ENCODE data around the gene ZCCHC10.
"Not testable (repeated sequence)": the region's sequence is repeated elsewhere in the genome, so short reads cannot be mapped to it uniquely, and the experiment has no call there.

Gene ZCCHC10

GRCh38 chr5:133046560-133046959, 20.2 kb upstream of the ZCCHC10 start:
- not testable (repeated sequence) for DNase-seq

- DNase-seq: no peak
Measured at GRCh38 chr5:133041910-133042309, 15.6 kb upstream of the ZCCHC10 start.

GRCh38 chr5:133041157-133041784, 14.9 kb upstream of the ZCCHC10 start:
- DNase-seq: no peak

- DNase-seq: not testable (repeated sequence)
Measured at GRCh38 chr5:133036677-133037076, 10.3 kb upstream of the ZCCHC10 start.

GRCh38 chr5:133035224-133035623, 8.9 kb upstream of the ZCCHC10 start:
- no peak for DNase-seq

GRCh38 chr5:133034064-133034463, 7.7 kb upstream of the ZCCHC10 start:
- DNase-seq: no peak

GRCh38 chr5:133032852-133033742, 6.7 kb upstream of the ZCCHC10 start:
- DNase-seq: peak in 1 of 56 donors; percentile 6

- DNase-seq: no peak
Measured at GRCh38 chr5:133030343-133031005, 4.1 kb upstream of the ZCCHC10 start.

- no peak for DNase-seq
Measured at GRCh38 chr5:133029416-133029815, 3.1 kb upstream of the ZCCHC10 start.

- no peak for DNase-seq
Measured at GRCh38 chr5:133026664-133027153, 360 bp upstream of the ZCCHC10 start.

GRCh38 chr5:133019471-133019870, 6.9 kb downstream of the ZCCHC10 start:
- not testable (repeated sequence) for DNase-seq

GRCh38 chr5:133017964-133018363, 8.4 kb downstream of the ZCCHC10 start:
- DNase-seq: no peak

- DNase-seq: no peak
Measured at GRCh38 chr5:133015466-133015865, 10.9 kb downstream of the ZCCHC10 start.

- not testable (repeated sequence) for DNase-seq
Measured at GRCh38 chr5:133008455-133008854, 17.9 kb downstream of the ZCCHC10 start.

- no peak for DNase-seq
Measured at GRCh38 chr5:133006653-133007052, 19.7 kb downstream of the ZCCHC10 start.

- no peak for DNase-seq
Measured at GRCh38 chr5:132999246-132999645, 27.1 kb downstream of the ZCCHC10 start.

- DNase-seq: no peak
Measured at GRCh38 chr5:132998556-132998955, 27.8 kb downstream of the ZCCHC10 start.

GRCh38 chr5:132996307-132996706, 30.0 kb downstream of the ZCCHC10 start:
- no peak for DNase-seq

GRCh38 chr5:132987531-132988408, 38.6 kb downstream of the ZCCHC10 start:
- DNase-seq: no peak

GRCh38 chr5:132982971-132983370, 43.4 kb downstream of the ZCCHC10 start:
- DNase-seq: not testable (repeated sequence)

GRCh38 chr5:132981288-132981687, 45.1 kb downstream of the ZCCHC10 start:
- no peak for DNase-seq
